Measurements from ENCODE around the gene CYP1A2.

The CYP1A2 gene

GRCh38 chr15:74742422-74742821 is 6.2 kb upstream of the CYP1A2 start:
- no peak for DNase-seq

- DNase-seq: no peak
These were observed 2.3 kb upstream of the CYP1A2 start for GRCh38 chr15:74746389-74746788.

GRCh38 chr15:74749832-74750231 is 1.2 kb downstream of the CYP1A2 start:
- DNase-seq: no peak

GRCh38 chr15:74750751-74751150 is 2.1 kb downstream of the CYP1A2 start:
- DNase-seq: no peak

GRCh38 chr15:74752011-74752410 is 3.4 kb downstream of the CYP1A2 start:
- DNase-seq: no peak

GRCh38 chr15:74752531-74752930 is 3.9 kb downstream of the CYP1A2 start:
- no peak for DNase-seq

GRCh38 chr15:74754593-74755215 is 6.1 kb downstream of the CYP1A2 start:
- DNase-seq: no peak

- DNase-seq: no peak
These were observed 10.1 kb downstream of the CYP1A2 start for GRCh38 chr15:74758736-74759135.

- DNase-seq: no peak
These were observed 14.1 kb downstream of the CYP1A2 start for GRCh38 chr15:74762791-74763150.

GRCh38 chr15:74763416-74763815 is 14.8 kb downstream of the CYP1A2 start:
- DNase-seq: no peak

- peak; percentile 15 for DNase-seq
These were observed 18.8 kb downstream of the CYP1A2 start for GRCh38 chr15:74767167-74768098.

GRCh38 chr15:74768099-74768770 is 19.6 kb downstream of the CYP1A2 start:
- no peak for DNase-seq

- peak; percentile 66 for DNase-seq
These were observed 20.2 kb downstream of the CYP1A2 start for GRCh38 chr15:74768771-74769342.

GRCh38 chr15:74769463-74770025 is 20.9 kb downstream of the CYP1A2 start:
- DNase-seq: no peak

GRCh38 chr15:74770211-74770903 is 21.7 kb downstream of the CYP1A2 start:
- no peak for DNase-seq

- no peak for DNase-seq
These were observed 24.7 kb downstream of the CYP1A2 start for GRCh38 chr15:74773329-74773728.

- no peak for DNase-seq
These were observed 25.1 kb downstream of the CYP1A2 start for GRCh38 chr15:74773731-74774252.

- no peak for DNase-seq
These were observed 26.5 kb downstream of the CYP1A2 start for GRCh38 chr15:74775132-74775562.

GRCh38 chr15:74775894-74776293 is 27.2 kb downstream of the CYP1A2 start:
- no peak for DNase-seq

- peak; percentile 84 for DNase-seq
These were observed 28.4 kb downstream of the CYP1A2 start for GRCh38 chr15:74776821-74777768.
